HG02623 (cell line): ENCODE measurements around the gene RSPH9.
"Not testable (repeated sequence)": the region's sequence is repeated elsewhere in the genome, so short reads cannot be mapped to it uniquely, and the experiment has no call there.

ENCODE experiments used
- ATAC-seq: cut with Tn5 transposase; IDR thresholded peaks from one replicate; pipeline ENCODE4 v1.9.1; 2021; ENCODE audit warnings: moderate library complexity; ENCODE audit not compliant: unreplicated experiment

The RSPH9 gene

GRCh38 chr6:43682724-43683429, 38.0 kb downstream of the RSPH9 start:
- no peak for ATAC-seq

GRCh38 chr6:43683708-43684455, 39.0 kb downstream of the RSPH9 start:
- no peak for ATAC-seq

- no peak for ATAC-seq
Observed at GRCh38 chr6:43687079-43687436, 42.2 kb downstream of the RSPH9 start.

- ATAC-seq = peak; percentile 92
Observed at GRCh38 chr6:43687437-43688347, 42.9 kb downstream of the RSPH9 start, which contains the start of gene MRPS18A. MRPS18A (minus strand) TSS chr6:43687791; CDS start chr6:43687779, 12 bp downstream.

- no peak for ATAC-seq
Observed at GRCh38 chr6:43689421-43689820, 44.6 kb downstream of the RSPH9 start.

GRCh38 chr6:43695215-43695966, 50.6 kb downstream of the RSPH9 start:
- no peak for ATAC-seq

- ATAC-seq = no peak
Observed at GRCh38 chr6:43695967-43696291, 51.1 kb downstream of the RSPH9 start.

- ATAC-seq = no peak
Observed at GRCh38 chr6:43697421-43697820, 52.6 kb downstream of the RSPH9 start.

GRCh38 chr6:43698584-43699349, 53.9 kb downstream of the RSPH9 start:
- no peak for ATAC-seq

- no peak for ATAC-seq
Observed at GRCh38 chr6:43699564-43700186, 54.8 kb downstream of the RSPH9 start.

- not testable (repeated sequence) for ATAC-seq
Observed at GRCh38 chr6:43700939-43701560, 56.2 kb downstream of the RSPH9 start.

GRCh38 chr6:43702171-43702533, 57.3 kb downstream of the RSPH9 start:
- ATAC-seq = no peak

GRCh38 chr6:43702534-43703440, 58.0 kb downstream of the RSPH9 start:
- ATAC-seq = no peak

GRCh38 chr6:43703512-43704429, 58.9 kb downstream of the RSPH9 start:
- ATAC-seq = no peak

- peak; percentile 44 for ATAC-seq
Observed at GRCh38 chr6:43705996-43706395, 61.2 kb downstream of the RSPH9 start.

- ATAC-seq = no peak
Observed at GRCh38 chr6:43706788-43707187, 62.0 kb downstream of the RSPH9 start.

- no peak for ATAC-seq
Observed at GRCh38 chr6:43707269-43707668, 62.4 kb downstream of the RSPH9 start.
